DOHH2 (cell line): ENCODE measurements around the gene CTNNA2.

Source experiments
- H3F3A ChIP-seq: fragments of 200-600 bp; sonication (generic), shearing (Covaris generic); 2 replicates; pipeline ENCODE4 v1.6.0; 2016; ENCODE audit warnings: antibody characterized with exemption, mild to moderate bottlenecking; ENCODE audit not compliant: control insufficient read depth, insufficient read depth
- H3K27ac ChIP-seq: fragments of 200-600 bp; sonication (generic); 2 replicates; pipeline ENCODE4 v1.5.1; 2014; ENCODE audit warnings: low read depth, mild to moderate bottlenecking, low read length, moderate library complexity
- H3K27me3 ChIP-seq: fragments of 200-600 bp; sonication (generic); 2 replicates; pipeline ENCODE4 v1.6.1; 2014; ENCODE audit warnings: mild to moderate bottlenecking, low read length, mixed read lengths; ENCODE audit not compliant: control insufficient read depth
- H3K36me3 ChIP-seq: fragments of 200-600 bp; sonication (generic); 2 replicates; pipeline ENCODE4 v1.6.1; 2014; ENCODE audit warnings: mild to moderate bottlenecking, low read length, moderate library complexity, mixed read lengths; ENCODE audit not compliant: control insufficient read depth
- H3K4me1 ChIP-seq: fragments of 200-600 bp; sonication (generic); 2 replicates; pipeline ENCODE4 v1.6.1; 2014; ENCODE audit warnings: mild to moderate bottlenecking, low read length, mixed read lengths; ENCODE audit not compliant: control insufficient read depth
- H3K4me2 ChIP-seq: fragments of 200-600 bp; sonication (generic); 2 replicates; pipeline ENCODE4 v1.6.0; 2014; ENCODE audit warnings: mild to moderate bottlenecking, low read length, moderate library complexity
- H3K4me3 ChIP-seq: fragments of 200-600 bp; sonication (generic); 2 replicates; pipeline ENCODE4 v1.5.1; 2014; ENCODE audit warnings: mild to moderate bottlenecking, low read length, mixed read lengths
- H3K79me2 ChIP-seq: fragments of 200-600 bp; sonication (generic); 2 replicates; pipeline ENCODE4 v1.6.1; 2014; ENCODE audit warnings: mild to moderate bottlenecking, low read length, mixed read lengths; ENCODE audit not compliant: control insufficient read depth
- H3K9me2 ChIP-seq: fragments of 200-600 bp; sonication (generic); replicated peaks from 2 replicates; pipeline ENCODE4 v1.6.1; 2014; ENCODE audit warnings: mild to moderate bottlenecking, low read length, mixed read lengths; ENCODE audit not compliant: control insufficient read depth
- H3K9me3 ChIP-seq: fragments of 200-600 bp; sonication (generic); 2 replicates; pipeline ENCODE4 v1.6.1; 2014; ENCODE audit warnings: antibody characterized with exemption, low read length, mixed read lengths; ENCODE audit not compliant: control insufficient read depth, insufficient read depth
- H4K20me1 ChIP-seq: fragments of 200-600 bp; sonication (generic); 2 replicates; pipeline ENCODE4 v1.6.0; 2014; ENCODE audit warnings: low read depth, mild to moderate bottlenecking, antibody characterized with exemption, low read length, moderate library complexity; ENCODE audit not compliant: control insufficient read depth, insufficient read depth
- CTCF ChIP-seq: fragments of 200-600 bp; sonication (generic); IDR thresholded peaks from one replicate; pipeline ENCODE4 v1.5.1; 2014; ENCODE audit warnings: antibody characterized with exemption, mild to moderate bottlenecking, low read depth, low read length; ENCODE audit not compliant: poor library complexity, severe bottlenecking
- EZH2phosphoT487 ChIP-seq: fragments of 200-600 bp; sonication (generic); IDR thresholded peaks from 2 replicates; pipeline ENCODE4 v1.6.1; 2017; ENCODE audit warnings: borderline replicate concordance, mild to moderate bottlenecking, antibody characterized with exemption, low read length, moderate library complexity, mixed read lengths

Gene CTNNA2

GRCh38 chr2:80461505-80462197, 948.8 kb downstream of the CTNNA2 start:
- H3K27me3 ChIP-seq, result no peaks in the 10 kb centered on the region

GRCh38 chr2:80462654-80463053, 949.8 kb downstream of the CTNNA2 start:
- Histone ChIP-seq H3K4me1 (no peaks in the 10 kb centered on the region), H3K4me3 (no peak overlapping the region), H3K27ac (no peak overlapping the region), H4K20me1 (no peaks in the 10 kb centered on the region), H3K9me3 (no peaks in the 10 kb centered on the region), H3K27me3 (no peaks in the 10 kb centered on the region), H3K36me3 (no peaks in the 10 kb centered on the region), H3K4me2 (no peak overlapping the region), H3K9me2 (no peaks in the 10 kb centered on the region), H3F3A (no peaks in the 10 kb centered on the region), H3K79me2 (no peaks in the 10 kb centered on the region)
- no peak for TF ChIP-seq EZH2phosphoT487
- TF ChIP-seq CTCF, result no peak

More at GRCh38 chr2:80461505-80462197, 948.8 kb downstream of the CTNNA2 start:
- H3K36me3 ChIP-seq, result no peaks in the 10 kb centered on the region
- no peak overlapping the region for H3K27ac ChIP-seq
- no peaks in the 10 kb centered on the region for H3F3A ChIP-seq
- no peaks in the 10 kb centered on the region for H3K4me1 ChIP-seq
- no peaks in the 10 kb centered on the region for H4K20me1 ChIP-seq
- H3K4me2 ChIP-seq, result no peak overlapping the region
- no peaks in the 10 kb centered on the region for H3K9me3 ChIP-seq
- no peak overlapping the region for H3K4me3 ChIP-seq
- no peaks in the 10 kb centered on the region for H3K79me2 ChIP-seq
- TF ChIP-seq EZH2phosphoT487 (no peak), CTCF (no peak)
- H3K9me2 ChIP-seq, result no peaks in the 10 kb centered on the region

- Histone ChIP-seq H3K27ac (no peak overlapping the region), H3K79me2 (no peaks in the 10 kb centered on the region), H3K9me2 (no peaks in the 10 kb centered on the region), H3K36me3 (no peaks in the 10 kb centered on the region), H3K27me3 (no peaks in the 10 kb centered on the region), H3K9me3 (no peaks in the 10 kb centered on the region), H3K4me2 (no peak overlapping the region), H3K4me1 (no peaks in the 10 kb centered on the region), H4K20me1 (no peaks in the 10 kb centered on the region), H3K4me3 (no peak overlapping the region), H3F3A (no peaks in the 10 kb centered on the region)
- TF ChIP-seq EZH2phosphoT487, result no peak
- TF ChIP-seq CTCF, result no peak
Observed at GRCh38 chr2:80464275-80464674, 951.4 kb downstream of the CTNNA2 start.
